ENCODE measurements around the gene DIABLO.
"Not testable (repeated sequence)": the region's sequence is repeated elsewhere in the genome, so short reads cannot be mapped to it uniquely, and the experiment has no call there.

The DIABLO gene

DNA sequence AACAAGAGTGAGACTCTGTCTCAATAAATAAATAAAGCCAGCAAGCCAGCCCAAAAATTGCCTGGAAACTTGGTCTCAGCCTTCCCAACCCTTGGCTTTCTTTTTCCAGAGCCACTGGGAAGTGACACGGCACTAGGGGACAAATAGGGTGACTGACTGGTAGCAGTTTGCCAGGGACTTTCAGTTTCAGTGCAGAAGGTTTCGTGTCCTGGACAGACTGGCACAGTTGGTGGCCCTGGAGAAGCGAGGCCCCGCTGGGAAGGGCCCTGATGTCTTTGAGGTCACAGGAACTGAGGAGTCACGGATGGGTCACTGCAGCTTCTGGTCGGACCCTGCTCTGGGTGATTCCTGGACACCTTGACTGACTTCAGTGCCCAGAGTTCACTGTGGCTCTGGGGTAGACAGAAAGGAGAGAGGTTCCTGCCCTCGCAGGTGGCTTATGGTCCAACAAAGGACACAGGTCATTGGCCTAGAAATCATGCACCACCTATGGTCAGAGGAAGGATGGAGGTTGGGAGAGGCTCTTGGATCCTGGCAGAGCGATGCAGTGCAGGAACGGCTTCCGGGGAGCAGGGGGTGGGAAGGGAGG, 40.3 kb downstream of the DIABLO start:
- Histone ChIP-seq H3K4me1 (ENCODE audit: control insufficient read depth, insufficient read depth, low read length) (no peaks in the 10 kb centered on the region), H3K27ac (ENCODE audit: low read depth, low read length) (no peak overlapping the region), H3K27me3 (ENCODE audit: control insufficient read depth, insufficient read depth, low read length) (peaks cover 10% of the 10 kb centered on the region), H3K9ac (ENCODE audit: low read depth, low read length) (no peak overlapping the region), H3K9me3 (ENCODE audit: control insufficient read depth, insufficient read depth, low read length) (no peaks in the 10 kb centered on the region), H3K4me3 (ENCODE audit: low read depth, low read length) (no peak overlapping the region), H3K36me3 (ENCODE audit: control insufficient read depth, insufficient read depth, low read length) (no peaks in the 10 kb centered on the region)

DNA sequence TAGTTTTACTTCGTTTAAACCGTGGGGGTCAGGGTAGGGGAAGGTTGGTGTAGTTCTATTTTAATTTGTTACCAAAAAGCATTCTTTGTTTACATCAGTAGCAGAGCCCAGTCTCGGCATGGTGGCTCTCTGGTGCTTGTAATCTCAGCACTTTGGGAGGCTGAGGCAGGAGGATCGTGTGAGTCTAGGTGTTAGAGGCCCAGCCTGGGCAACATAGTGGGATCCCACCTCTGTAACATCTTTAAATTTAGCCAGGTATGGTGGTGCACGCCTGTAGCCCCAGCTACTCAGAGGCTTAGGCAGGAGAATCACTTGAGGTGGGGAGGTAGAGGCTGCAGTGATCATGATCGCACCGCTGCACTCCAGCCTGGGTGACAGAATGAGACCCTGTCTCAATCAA, 40.8 kb downstream of the DIABLO start:
- no peak overlapping the region for H3K27ac ChIP-seq (ENCODE audit: low read depth, low read length)
- H3K27me3 ChIP-seq (ENCODE audit: control insufficient read depth, insufficient read depth, low read length) = peaks cover 10% of the 10 kb centered on the region
- no peaks in the 10 kb centered on the region for H3K4me1 ChIP-seq (ENCODE audit: control insufficient read depth, insufficient read depth, low read length)
- H3K36me3 ChIP-seq (ENCODE audit: control insufficient read depth, insufficient read depth, low read length) = no peaks in the 10 kb centered on the region
- no peak overlapping the region for H3K9ac ChIP-seq (ENCODE audit: low read depth, low read length)
- no peaks in the 10 kb centered on the region for H3K9me3 ChIP-seq (ENCODE audit: control insufficient read depth, insufficient read depth, low read length)
- no peak overlapping the region for H3K4me3 ChIP-seq (ENCODE audit: low read depth, low read length)

DNA sequence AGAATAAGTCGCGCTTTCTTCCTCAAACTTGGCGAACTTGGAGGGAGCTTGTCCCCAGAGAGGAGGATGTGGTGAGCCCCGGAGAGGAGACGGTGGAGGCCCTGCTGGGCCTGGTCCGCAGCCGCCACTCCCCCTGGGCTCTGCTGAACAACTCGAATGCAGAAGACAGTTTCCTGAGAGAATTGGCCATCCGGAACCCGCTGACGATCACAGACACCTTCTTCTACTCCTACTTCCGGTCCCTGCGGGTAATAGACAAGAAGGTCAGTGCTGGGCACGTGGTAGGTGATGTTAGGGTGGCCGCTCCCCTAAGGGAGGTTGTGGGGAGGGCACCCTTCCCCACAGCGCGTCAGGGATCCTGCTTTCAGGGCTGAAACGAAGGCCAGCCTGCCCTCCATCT, 41.3 kb downstream of the DIABLO start:
- no peaks in the 10 kb centered on the region for H3K9me3 ChIP-seq (ENCODE audit: control insufficient read depth, insufficient read depth, low read length)
- H3K27me3 ChIP-seq (ENCODE audit: control insufficient read depth, insufficient read depth, low read length) = peaks cover 10% of the 10 kb centered on the region
- H3K4me3 ChIP-seq (ENCODE audit: low read depth, low read length) = no peak overlapping the region
- no peaks in the 10 kb centered on the region for H3K36me3 ChIP-seq (ENCODE audit: control insufficient read depth, insufficient read depth, low read length)
- no peaks in the 10 kb centered on the region for H3K4me1 ChIP-seq (ENCODE audit: control insufficient read depth, insufficient read depth, low read length)
- H3K27ac ChIP-seq (ENCODE audit: low read depth, low read length) = no peak overlapping the region
- H3K9ac ChIP-seq (ENCODE audit: low read depth, low read length) = no peak overlapping the region

DNA sequence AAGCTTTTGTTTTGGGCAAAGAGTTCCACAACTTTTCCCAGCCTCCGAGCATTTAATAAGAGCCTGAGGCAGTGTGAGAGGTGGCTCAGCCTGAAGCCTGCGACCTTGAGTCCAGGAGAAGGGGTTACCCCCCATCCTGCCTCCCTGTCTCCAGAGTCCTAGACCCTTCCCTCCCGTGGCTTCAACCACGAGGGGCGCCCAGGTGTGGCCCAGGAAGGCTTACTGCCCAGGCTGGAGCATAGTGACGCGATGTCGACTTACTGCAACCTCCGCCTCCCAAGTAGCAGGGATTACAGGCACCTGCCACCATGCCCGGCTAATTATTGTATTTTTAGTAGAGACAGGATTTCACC, 42.3 kb downstream of the DIABLO start:
- peak overlapping the region; percentile 57 for H3K4me3 ChIP-seq (ENCODE audit: low read depth, low read length)
- no peaks in the 10 kb centered on the region for H3K36me3 ChIP-seq (ENCODE audit: control insufficient read depth, insufficient read depth, low read length)
- H3K27me3 ChIP-seq (ENCODE audit: control insufficient read depth, insufficient read depth, low read length) = peaks cover 10% of the 10 kb centered on the region
- no peak overlapping the region for H3K9ac ChIP-seq (ENCODE audit: low read depth, low read length)
- H3K27ac ChIP-seq (ENCODE audit: low read depth, low read length) = no peak overlapping the region
- no peaks in the 10 kb centered on the region for H3K4me1 ChIP-seq (ENCODE audit: control insufficient read depth, insufficient read depth, low read length)
- no peaks in the 10 kb centered on the region for H3K9me3 ChIP-seq (ENCODE audit: control insufficient read depth, insufficient read depth, low read length)

DNA sequence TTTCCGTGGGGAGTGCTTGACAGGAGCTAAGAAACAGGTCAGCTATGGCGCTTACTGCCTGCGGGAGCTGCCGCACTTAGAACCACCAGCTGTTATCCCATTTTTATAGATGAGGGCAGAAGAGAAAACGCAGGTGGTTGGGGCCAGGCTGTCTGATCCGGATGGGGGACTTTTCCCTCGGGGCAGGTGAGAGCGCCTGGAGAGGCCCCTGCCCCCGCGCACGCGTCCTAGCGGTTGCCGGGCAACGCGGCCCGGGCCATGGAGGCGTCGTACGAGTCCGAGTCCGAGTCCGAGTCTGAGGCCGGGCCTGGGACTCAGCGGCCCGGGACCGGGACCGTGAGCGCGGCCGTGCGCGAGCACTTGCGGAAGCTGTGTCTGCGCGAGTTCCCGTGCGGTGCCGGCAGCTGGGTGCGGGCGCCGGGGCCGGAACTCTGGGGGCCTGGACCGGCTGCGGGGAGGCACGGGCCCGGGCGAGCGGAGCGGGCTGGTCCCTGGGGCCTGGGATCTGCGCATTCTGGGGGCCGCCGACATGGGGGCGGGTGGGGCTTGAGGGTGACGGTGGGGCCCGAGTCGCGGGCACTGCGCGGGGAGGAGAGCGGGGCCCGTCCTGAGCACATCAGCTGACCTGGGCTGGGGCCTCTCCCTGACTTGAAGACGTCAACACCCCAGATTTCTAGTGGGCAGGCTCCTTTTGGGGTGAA, 42.8 kb downstream of the DIABLO start, which contains the start of gene LRRC43:
Gene LRRC43, plus strand, starts transcription at position 237 of the 701 bp plus-strand sequence. Its CDS starts 22 bp downstream, at position 259.
- Histone ChIP-seq H3K4me3 (ENCODE audit: low read depth, low read length) (peak within 1 kb of the TSS; percentile 57), H3K4me1 (ENCODE audit: control insufficient read depth, insufficient read depth, low read length) (no peaks in the 10 kb centered on the region), H3K9ac (ENCODE audit: low read depth, low read length) (no peak within 1 kb of the TSS), H3K27ac (ENCODE audit: low read depth, low read length) (no peak within 1 kb of the TSS), H3K27me3 (ENCODE audit: control insufficient read depth, insufficient read depth, low read length) (peaks cover 10% of the 10 kb centered on the region), H3K9me3 (ENCODE audit: control insufficient read depth, insufficient read depth, low read length) (no peaks in the 10 kb centered on the region), H3K36me3 (ENCODE audit: control insufficient read depth, insufficient read depth, low read length) (no peaks in the 10 kb centered on the region)

DNA sequence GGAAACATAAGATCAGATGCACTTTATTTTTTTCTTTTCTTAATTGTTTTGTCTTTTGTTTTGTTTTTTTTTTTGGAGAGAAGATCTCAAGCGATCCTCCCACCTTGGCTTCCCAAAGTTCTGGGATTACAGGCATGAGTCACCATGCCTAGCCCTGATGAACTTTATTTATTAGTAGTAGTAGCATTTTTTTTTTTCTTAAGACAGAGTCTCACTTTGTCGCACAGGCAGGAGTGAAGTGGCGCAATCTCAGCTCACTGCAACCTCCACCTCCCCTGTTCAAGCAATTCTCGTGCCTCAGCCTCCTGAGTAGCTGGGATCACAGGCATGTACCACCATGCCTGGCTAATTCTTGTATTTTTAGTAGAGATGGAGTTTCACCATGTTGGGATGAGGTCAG, 49.4 kb downstream of the DIABLO start:
- not testable (repeated sequence) for H3K4me1 ChIP-seq (ENCODE audit: control insufficient read depth, insufficient read depth, low read length); H3K27ac ChIP-seq (ENCODE audit: low read depth, low read length); H3K27me3 ChIP-seq (ENCODE audit: control insufficient read depth, insufficient read depth, low read length); H3K4me3 ChIP-seq (ENCODE audit: low read depth, low read length); H3K9me3 ChIP-seq (ENCODE audit: control insufficient read depth, insufficient read depth, low read length); H3K9ac ChIP-seq (ENCODE audit: low read depth, low read length); H3K36me3 ChIP-seq (ENCODE audit: control insufficient read depth, insufficient read depth, low read length)

DNA sequence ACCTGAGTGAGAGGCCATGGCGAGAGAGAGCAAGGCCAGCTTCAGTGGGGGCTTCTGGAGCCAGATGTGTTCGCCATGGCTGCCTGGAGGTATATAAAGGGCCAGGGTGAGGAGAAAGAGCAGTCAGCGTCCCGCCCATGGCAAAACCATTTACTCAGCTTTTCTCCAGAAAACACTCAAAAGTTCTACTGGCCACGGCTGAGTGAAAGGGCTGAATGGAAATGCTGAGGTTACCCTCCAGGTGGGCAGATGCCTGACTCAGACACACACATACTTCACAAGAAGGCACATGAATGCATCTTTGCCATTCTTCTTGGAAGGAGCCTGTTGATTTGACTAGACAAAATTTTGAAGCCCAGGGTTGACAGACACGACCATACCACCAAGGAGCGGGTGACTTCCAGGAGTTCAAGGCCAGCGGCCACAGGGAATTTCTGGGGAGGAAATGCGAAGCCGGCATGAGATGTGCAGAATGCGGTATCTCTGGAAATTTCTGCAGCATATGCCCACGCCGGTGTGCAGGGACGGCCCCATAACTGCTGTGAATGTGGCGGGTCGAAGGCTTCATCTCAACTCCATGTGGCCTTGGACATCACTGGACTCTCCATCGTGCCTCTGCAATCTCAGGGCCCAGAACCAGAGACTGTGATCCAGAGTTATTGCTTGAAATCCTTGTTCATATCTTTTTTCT, 51.6 kb downstream of the DIABLO start, which contains the start of gene IL31:
Gene IL31, minus strand, starts transcription at position 67 of the 691 bp plus-strand sequence. Its CDS starts 49 bp downstream, at position 18.
- H3K36me3 ChIP-seq (ENCODE audit: control insufficient read depth, insufficient read depth, low read length) = no peaks in the 10 kb centered on the region
- no peak within 1 kb of the TSS for H3K4me3 ChIP-seq (ENCODE audit: low read depth, low read length)
- H3K4me1 ChIP-seq (ENCODE audit: control insufficient read depth, insufficient read depth, low read length) = no peaks in the 10 kb centered on the region
- no peak within 1 kb of the TSS for H3K9ac ChIP-seq (ENCODE audit: low read depth, low read length)
- no peak within 1 kb of the TSS for H3K27ac ChIP-seq (ENCODE audit: low read depth, low read length)
- no peaks in the 10 kb centered on the region for H3K27me3 ChIP-seq (ENCODE audit: control insufficient read depth, insufficient read depth, low read length)
- no peaks in the 10 kb centered on the region for H3K9me3 ChIP-seq (ENCODE audit: control insufficient read depth, insufficient read depth, low read length)

DNA sequence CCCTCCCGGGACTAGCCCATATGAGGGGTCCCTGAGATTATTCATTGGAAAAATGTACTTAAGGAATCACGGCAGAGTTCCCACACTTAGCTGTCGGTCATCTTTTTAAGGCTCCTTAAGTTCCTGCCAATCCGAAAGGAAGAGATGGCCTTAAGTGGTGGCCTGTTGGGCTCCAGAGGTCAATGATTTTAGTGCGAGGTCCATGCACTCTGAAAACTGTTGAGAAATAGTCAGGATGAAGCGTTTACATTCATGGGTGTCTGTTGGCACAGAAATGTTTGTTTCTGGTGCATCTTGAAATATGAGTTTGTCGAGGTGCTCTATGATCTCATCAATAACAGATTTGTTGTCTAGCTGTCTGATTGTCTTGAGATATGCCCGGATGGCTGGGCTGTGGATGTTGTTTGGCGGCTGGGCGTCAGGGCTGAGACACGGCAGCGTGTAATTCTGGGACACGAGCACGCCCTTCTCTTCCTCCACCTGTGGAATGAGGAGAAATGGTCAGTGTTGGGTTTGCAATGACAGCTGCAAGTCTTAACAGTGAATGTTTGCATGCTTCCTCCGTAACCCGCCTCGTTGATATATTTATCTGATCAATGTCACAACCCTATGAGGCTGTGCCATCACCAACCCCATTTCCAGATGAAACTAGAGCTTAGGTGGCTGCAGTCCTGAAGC, 53.5 kb downstream of the DIABLO start:
- Histone ChIP-seq H3K9me3 (ENCODE audit: control insufficient read depth, insufficient read depth, low read length) (no peaks in the 10 kb centered on the region), H3K9ac (ENCODE audit: low read depth, low read length) (no peak overlapping the region)

DNA sequence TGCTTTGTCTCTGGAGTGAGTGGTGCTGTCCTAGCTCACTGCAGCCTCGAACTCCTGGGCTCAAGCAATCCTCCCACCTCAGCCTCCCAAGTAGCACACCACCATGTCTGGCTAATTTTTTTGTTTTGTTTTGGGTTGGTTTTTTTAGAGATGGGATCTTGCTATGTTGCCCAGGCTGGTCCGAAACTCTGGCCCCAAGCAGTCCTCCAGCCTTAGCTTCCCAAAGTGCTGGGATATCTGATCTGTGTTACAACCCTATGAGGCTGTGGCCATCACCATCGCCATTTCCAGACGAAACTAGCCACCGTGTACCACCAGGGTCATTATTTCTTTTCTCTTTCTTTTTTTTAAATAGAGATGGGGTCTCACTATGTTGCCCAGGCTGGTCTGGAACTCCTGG, 54.5 kb downstream of the DIABLO start:
- H3K27ac ChIP-seq (ENCODE audit: low read depth, low read length) = no peak overlapping the region

More for the DNA sequence above, 53.5 kb downstream of the DIABLO start:
- Histone ChIP-seq H3K27me3 (ENCODE audit: control insufficient read depth, insufficient read depth, low read length) (no peaks in the 10 kb centered on the region), H3K4me3 (ENCODE audit: low read depth, low read length) (no peak overlapping the region), H3K36me3 (ENCODE audit: control insufficient read depth, insufficient read depth, low read length) (no peaks in the 10 kb centered on the region), H3K4me1 (ENCODE audit: control insufficient read depth, insufficient read depth, low read length) (no peaks in the 10 kb centered on the region), H3K27ac (ENCODE audit: low read depth, low read length) (no peak overlapping the region)

DNA sequence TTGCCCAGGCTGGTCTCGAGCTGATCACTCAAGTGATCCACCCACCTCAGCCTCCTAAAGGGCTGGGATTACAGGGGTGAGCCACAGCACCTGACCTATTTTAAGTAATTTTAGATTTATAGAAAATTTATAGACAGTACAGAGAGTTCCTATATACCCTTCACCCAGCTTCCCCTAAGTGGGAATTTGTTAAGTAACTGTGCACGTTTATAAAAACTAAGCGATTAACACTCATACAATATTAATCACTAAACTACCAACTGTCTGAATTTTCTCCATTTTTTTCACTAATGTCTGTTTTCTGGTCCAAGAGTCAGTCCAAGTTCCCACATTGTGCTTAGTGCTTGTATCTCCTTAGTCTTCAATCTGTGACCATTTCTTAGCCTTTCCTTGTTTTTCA, 57.4 kb downstream of the DIABLO start:
- no peaks in the 10 kb centered on the region for H3K9me3 ChIP-seq (ENCODE audit: control insufficient read depth, insufficient read depth, low read length)
- no peaks in the 10 kb centered on the region for H3K27me3 ChIP-seq (ENCODE audit: control insufficient read depth, insufficient read depth, low read length)
- H3K4me1 ChIP-seq (ENCODE audit: control insufficient read depth, insufficient read depth, low read length) = no peaks in the 10 kb centered on the region
- H3K36me3 ChIP-seq (ENCODE audit: control insufficient read depth, insufficient read depth, low read length) = no peaks in the 10 kb centered on the region
- no peak overlapping the region for H3K27ac ChIP-seq (ENCODE audit: low read depth, low read length)
- no peak overlapping the region for H3K4me3 ChIP-seq (ENCODE audit: low read depth, low read length)
- H3K9ac ChIP-seq (ENCODE audit: low read depth, low read length) = no peak overlapping the region

More for the DNA sequence above, 54.5 kb downstream of the DIABLO start:
- Histone ChIP-seq H3K27me3 (ENCODE audit: control insufficient read depth, insufficient read depth, low read length) (no peaks in the 10 kb centered on the region), H3K4me3 (ENCODE audit: low read depth, low read length) (no peak overlapping the region), H3K36me3 (ENCODE audit: control insufficient read depth, insufficient read depth, low read length) (no peaks in the 10 kb centered on the region), H3K4me1 (ENCODE audit: control insufficient read depth, insufficient read depth, low read length) (no peaks in the 10 kb centered on the region), H3K9me3 (ENCODE audit: control insufficient read depth, insufficient read depth, low read length) (no peaks in the 10 kb centered on the region), H3K9ac (ENCODE audit: low read depth, low read length) (no peak overlapping the region)
